Fibroblast of villous mesenchyme (primary cell): ENCODE data around the gene GEMIN2. TPM values are rescaled to one million over a fixed set of nuclear protein-coding genes. Genes with fewer than 3 reads are reported as not detected.
"Not testable (repeated sequence)": the region's sequence is repeated elsewhere in the genome, so short reads cannot be mapped to it uniquely, and the experiment has no call there.

Experiments used
- DNase-seq: peaks from one replicate; pipeline ENCODE4 v3.0.0-alpha.2; 2010; ENCODE audit warnings: low read depth
- H3K4me3 ChIP-seq: 2 replicates; pipeline ENCODE4 v1.5.1; 2011; ENCODE audit warnings: low read depth, mild to moderate bottlenecking, low read length
- total RNA-seq: library from RNA; depleted of rRNA; stranded (reverse); fragments of >200 nt; gene quantifications from 2 replicates; pipeline ENCODE4 v1.2.3, GENCODE V29; 2012
- TF ChIP-seq, protein P1 (sequence below): IDR thresholded peaks from 2 replicates; pipeline ENCODE4 v1.5.1; 2012; ENCODE audit warnings: low read depth, mild to moderate bottlenecking, low read length; ENCODE audit not compliant: insufficient read depth

Gene GEMIN2
- total RNA-seq, 1 donor, result 35.4 TPM

DNA sequence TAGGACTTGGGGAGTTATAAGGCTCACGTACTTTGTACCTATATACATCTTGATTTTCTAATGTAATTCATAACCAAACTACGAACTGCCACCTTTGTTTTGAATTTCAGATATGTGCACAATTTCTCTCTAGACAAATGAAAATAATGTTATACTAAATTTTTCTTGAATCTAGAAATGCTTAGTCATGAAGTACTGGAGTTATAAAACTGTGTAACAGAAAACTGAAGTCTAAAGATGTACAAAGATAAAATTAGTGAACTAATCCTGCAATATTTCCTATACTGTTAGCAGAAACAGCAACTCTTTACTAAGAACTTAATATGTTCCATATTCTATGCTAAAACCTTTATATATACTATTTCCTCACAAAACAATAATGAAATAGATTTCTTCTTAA lies 26.6 kb upstream of the GEMIN2 start:
- no peak overlapping the region for H3K4me3 ChIP-seq
- DNase-seq, result no peak
- TF ChIP-seq, protein P1, sequence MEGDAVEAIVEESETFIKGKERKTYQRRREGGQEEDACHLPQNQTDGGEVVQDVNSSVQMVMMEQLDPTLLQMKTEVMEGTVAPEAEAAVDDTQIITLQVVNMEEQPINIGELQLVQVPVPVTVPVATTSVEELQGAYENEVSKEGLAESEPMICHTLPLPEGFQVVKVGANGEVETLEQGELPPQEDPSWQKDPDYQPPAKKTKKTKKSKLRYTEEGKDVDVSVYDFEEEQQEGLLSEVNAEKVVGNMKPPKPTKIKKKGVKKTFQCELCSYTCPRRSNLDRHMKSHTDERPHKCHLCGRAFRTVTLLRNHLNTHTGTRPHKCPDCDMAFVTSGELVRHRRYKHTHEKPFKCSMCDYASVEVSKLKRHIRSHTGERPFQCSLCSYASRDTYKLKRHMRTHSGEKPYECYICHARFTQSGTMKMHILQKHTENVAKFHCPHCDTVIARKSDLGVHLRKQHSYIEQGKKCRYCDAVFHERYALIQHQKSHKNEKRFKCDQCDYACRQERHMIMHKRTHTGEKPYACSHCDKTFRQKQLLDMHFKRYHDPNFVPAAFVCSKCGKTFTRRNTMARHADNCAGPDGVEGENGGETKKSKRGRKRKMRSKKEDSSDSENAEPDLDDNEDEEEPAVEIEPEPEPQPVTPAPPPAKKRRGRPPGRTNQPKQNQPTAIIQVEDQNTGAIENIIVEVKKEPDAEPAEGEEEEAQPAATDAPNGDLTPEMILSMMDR, result no peak

DNA sequence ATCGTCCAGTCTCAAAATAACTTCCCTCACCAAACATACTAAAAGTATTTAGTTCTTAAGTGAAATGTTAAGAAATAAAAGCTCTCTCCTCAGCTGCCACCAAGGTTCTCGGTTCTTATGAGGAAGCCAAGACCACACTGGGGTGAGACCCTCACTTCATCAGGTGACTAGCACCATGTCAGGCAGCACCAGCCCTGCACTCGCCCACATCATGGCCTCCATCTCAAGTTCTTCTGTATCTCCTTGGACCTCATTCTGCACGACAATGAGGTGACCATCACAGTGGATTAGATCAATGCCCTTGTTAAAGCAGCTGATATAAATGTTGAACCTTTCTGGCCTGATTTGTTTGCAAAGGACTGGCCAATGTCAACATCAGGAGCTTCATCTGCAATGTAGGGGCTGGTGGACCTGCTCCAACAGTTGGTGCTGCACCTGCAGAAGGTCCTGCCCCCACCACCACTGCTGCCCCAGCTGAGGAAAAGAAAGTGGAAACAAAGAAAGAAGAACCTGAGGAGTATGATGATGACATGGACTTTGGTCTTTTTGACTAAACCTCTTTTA lies 23.5 kb upstream of the GEMIN2 start:
- TF ChIP-seq, protein P1, result no peak
- DNase-seq, result no peak
- H3K4me3 ChIP-seq, result no peak overlapping the region

DNA sequence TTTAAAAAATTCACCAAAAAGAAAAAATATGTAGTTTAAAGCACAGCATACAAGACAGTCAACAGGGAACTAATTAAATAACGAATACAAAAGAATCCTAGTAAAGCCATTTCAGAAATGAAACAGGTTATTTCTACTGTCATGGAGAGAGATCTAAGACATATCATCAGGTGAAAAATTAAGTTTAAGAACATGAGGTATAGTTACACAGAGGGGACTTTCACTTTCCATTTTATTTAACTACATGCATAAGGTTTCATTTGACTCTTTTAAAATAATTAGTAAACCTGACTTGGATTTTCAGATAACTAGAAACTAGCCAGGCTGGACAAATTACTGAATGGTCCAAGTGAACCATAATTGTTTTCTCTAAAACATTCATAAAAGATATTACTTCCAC lies 22.4 kb upstream of the GEMIN2 start:
- no peak for DNase-seq

DNA sequence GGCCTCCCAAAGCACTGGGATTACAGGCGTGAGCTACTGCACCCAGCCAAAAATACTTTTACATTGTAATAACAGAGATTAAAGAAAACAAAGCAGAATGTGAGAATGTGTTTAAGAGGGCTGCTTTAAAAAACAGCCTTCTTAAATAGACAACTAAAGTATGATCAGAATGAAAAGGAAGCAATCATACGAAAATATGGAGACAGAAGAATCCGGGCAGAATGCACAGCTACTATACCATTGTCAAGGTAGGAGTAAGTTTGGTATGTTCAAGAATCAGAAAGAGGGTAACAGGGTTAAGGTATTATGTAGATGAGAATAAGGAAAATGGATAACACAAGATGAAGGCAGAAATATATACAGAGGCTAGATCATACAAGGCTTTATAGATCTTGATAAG lies 19.6 kb upstream of the GEMIN2 start:
- DNase-seq, result no peak
- no peak overlapping the region for H3K4me3 ChIP-seq
- TF ChIP-seq, protein P1, result no peak

More for the DNA sequence above, 22.4 kb upstream of the GEMIN2 start:
- TF ChIP-seq, protein P1, result no peak
- no peak overlapping the region for H3K4me3 ChIP-seq

DNA sequence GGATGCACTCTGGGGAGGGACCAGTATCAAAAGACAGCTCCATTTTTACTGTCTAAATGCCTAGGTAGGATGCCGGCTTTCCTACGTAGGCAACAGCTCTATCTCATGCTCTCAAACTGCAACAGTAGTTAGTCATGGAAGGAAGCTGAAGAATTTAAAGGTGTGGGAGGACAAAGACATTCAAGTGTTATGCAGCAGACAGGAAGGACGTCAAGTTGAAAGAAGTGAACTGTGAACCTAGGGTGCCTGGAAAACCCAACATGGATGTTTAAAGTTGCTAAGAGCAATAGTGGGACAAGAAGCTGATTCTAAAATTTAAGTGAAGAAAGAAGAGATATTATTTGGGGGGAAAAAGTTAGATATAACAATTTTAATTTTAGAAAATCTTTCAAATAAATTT lies 17.0 kb upstream of the GEMIN2 start:
- peak; percentile 10 for DNase-seq
- TF ChIP-seq, protein P1, result no peak
- no peak overlapping the region for H3K4me3 ChIP-seq

DNA sequence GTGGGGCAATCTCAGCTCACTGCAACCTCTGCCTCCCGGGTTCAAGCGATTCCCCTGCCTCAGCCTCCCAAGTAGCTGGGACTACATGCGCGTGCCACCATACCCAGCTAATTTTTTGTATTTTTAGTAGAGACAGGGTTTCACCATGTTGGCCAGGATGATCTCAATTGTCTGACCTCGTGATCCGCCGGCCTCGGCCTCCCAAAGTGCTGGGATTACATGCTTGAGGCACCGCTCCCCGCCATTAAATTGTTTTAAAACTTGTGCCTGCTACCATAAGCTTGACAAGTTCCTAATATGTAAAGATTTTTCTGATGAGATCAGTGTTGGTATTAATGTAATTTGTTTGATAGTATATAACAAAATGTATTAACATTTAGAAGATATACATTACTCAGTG lies 14.9 kb upstream of the GEMIN2 start:
- not testable (repeated sequence) for H3K4me3 ChIP-seq, DNase-seq

DNA sequence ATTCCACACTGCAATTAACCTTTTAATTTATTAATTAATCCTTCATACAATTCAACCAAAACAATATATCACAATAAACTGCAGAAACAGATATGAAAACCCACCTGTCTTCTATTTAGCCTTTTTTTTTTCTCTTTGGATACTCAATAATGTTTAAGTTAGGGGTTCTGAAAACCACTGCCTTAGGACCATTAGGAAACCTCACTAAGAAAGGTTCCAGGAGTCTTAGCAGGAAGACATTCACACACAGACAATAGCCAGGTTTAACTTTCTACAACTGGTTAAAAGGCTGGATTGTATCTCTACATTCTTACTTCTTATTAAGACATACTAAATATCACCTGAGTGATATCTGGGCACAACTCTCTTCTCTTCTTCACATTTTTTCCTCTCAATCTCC lies 14.4 kb upstream of the GEMIN2 start:
- DNase-seq, result no peak
- TF ChIP-seq, protein P1, result no peak
- no peak overlapping the region for H3K4me3 ChIP-seq
